Stromal cell of bone marrow (primary cell): Measurements from ENCODE around the gene PEX7.
"Not testable (repeated sequence)": the region's sequence is repeated elsewhere in the genome, so short reads cannot be mapped to it uniquely, and the experiment has no call there.

Source experiments
- DNase-seq: peaks from one replicate; pipeline ENCODE4 v3.0.0-alpha.2; 2012; ENCODE audit warnings: low read depth

The PEX7 gene

DNA sequence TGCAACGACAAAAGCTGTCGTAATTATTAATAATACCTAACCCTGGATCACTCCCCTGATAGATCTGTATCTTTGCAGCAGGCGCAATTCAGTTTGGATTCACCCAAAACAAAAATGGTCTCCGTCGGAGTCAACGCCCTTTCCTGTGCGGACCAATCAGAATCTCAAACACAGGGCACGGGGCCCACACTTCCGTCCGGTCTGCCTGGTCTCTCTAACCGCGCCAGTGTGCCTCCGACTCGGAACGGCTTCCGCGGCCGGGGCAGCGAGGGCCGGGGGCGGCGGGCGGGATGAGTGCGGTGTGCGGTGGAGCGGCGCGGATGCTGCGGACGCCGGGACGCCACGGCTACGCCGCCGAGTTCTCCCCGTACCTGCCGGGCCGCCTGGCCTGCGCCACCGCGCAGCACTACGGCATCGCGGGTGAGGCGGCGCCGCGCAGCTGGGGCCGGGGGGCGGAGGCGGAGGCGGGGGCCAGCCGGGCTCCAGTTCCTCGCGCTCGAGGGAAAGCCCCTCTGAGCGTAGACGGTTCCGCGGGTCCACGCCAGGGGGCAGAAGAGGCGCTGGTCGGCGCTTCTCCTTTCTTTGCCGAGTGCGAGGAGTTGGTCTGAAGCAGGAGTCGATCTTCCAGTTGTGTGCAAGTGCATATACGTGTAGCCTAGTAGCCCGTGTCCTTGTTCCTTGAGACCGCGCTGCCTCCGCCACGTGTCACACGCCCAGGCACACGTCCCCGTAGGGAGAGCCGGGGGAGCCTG, at the start of gene PEX7:
Gene PEX7 (plus strand): TSS at position 217 of the 752 bp plus-strand sequence. CDS start 74 bp downstream, at position 291.
- peak; percentile 89 for DNase-seq

DNA sequence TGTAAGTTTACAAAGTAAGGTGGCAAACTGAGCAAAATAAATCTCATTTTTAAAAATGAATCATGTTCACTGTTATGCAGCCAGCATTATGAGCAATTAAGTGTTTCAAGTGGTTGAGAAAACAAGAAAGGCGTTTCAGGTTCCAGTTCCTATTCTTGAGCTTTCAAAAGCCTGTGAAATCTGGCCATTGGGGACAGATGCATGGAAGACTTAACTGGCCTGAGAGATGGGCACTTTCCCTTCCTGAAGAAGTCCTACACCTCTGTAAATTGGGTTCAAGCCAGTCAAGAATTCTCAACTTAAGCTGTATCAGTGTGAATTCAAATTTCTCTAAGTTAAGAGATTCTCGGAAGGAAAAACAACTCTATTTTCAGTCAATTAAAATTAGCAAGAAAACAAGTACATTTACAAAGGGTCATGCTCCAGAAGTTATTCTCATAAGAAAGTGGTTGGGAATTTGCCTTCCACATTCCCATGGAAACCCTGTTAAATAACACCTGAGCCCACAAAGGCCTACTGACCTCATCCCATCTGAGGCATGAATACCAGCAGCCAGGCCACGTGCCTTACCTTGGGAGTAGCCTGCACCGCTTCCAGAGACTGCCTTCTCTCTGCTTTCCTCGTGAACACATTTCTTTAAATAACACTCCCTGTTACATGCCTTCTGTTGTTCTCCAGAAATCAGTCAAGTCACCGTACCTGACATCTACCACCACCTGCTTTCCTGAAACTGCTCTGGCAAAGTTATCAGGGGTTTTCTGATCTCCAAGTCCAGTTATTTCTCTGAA, 49.5 kb upstream of the PEX7 start:
- no peak for DNase-seq

GRCh38 chr6:136773473-136773796, 49.0 kb upstream of the PEX7 start:
- DNase-seq = no peak

DNA sequence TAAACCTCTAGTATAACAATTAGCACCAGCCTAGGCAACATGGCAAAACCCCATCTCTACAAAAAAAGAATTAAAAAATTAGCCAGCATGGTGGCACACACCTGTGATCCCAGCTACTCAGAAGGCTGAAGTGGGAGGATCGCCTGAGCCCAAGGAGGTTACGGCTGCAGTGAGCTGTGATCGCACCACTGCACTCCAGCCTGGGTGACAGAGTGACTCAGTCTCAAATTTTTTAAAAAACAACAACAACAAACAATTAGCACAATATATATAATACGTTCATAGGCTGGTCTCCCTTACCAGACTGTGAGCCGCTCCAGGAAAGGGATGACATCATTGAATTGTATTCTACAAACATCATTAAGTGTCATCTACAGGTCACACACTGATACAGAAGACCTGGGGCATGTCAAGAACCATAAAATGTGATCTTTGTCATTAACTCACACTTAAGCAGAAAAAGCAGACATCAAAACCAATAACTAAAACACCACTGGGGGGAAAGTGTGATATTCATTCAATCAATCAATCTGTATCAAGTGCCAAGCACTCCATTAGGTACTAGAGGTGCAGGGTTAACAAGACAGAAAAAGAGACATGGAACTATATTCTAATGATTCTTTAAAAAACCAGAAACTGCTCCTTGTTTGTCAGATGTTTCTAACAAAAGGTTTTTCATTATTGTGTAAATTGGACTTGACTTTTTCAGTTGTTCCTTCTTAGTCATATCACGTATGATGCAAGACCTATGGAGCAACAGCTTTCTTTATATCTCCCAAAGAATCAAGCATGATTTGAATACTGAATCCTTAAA, 48.0 kb upstream of the PEX7 start:
- peak; percentile 59 for DNase-seq

DNA sequence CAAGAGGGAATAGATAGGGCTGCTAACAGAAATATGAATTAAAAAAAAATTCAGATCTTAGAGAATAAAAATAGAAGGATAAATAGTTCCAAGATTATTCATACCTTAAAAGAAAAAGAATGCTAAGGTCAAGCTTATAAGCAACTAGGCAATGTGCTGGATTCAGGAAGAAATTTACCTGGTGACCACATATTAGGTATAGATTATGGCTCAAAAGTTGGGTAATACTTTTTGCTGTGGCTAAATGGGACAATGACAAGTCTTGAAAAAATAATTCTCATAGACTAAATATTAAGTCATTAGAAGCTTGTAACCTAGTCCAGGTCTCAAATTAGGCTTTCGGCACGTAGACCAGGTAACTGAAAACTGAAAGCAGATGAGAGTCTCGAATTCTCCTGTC, 47.3 kb upstream of the PEX7 start:
- no peak for DNase-seq

GRCh38 chr6:136775548-136775947, 46.8 kb upstream of the PEX7 start:
- DNase-seq = no peak

DNA sequence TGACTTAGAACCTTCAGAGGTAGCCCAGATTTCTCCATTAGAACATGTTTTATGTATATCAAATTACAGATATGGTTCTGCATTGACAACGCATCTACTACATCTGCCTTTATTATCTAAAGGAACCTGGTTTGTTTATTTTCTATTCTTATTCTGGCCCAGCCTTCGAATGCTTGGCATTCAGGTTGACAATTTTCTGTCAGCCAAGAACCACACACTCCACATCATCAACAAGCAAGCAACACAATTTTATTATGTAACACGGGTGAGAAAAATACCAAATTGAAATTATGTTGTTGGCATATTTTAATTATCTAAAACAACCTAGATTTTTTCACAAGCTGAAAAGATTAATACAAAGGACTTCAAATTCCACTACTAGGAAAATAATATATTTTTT, 44.7 kb upstream of the PEX7 start:
- no peak for DNase-seq

DNA sequence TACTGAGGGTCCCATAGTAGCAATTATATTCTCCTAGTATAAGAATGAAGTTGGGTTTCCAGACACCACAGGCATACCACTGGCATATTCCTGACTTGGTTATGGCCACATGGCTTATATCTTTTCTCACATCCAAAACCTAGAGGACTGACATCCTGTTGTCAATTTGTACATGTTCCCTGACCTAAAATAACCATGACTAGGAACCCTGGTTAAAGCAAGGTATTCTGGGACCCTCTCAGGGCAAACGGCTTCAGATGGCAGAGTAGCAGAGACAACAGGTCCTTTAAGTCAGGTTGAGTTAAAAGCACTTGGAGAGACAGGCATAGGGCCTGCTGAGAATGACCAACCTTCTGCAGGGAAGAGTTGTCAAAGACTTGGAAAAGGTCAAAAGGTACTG, 42.7 kb upstream of the PEX7 start:
- DNase-seq = no peak

GRCh38 chr6:136780972-136781371, 41.4 kb upstream of the PEX7 start:
- DNase-seq = no peak

DNA sequence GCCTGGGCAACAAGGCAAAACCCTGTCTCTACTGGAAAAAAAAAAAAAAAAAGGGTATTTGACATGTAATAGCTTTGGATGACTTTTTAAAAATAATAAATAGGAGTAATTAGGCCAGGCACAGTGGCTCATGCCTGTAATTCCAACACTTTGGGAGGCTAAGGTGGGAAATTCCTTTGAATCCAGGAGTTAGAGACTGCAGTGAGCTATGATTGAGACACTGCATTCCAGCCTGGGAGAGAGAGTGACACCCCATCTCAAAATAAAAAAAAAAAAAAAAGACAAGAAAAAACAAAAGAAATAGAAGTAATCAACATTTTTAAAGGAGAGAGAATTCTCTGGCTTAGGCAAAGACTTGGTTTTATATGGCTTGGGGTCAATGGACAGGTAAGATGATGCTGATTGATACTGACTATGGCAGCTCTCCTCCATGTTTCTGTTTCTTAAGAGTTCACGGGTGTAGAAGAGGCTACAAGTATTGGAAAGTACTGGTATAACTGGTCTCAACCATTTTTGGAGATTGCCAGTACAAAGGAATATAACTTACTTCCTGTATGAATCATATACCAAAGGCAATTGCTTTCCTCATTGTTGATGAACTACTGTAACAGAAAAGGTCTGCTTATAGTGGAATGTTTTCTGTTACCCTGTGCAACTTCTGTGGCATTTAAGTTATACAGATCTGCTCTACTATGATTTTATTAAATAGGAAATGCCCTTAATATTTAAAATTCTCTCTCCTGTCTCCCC, 40.2 kb upstream of the PEX7 start:
- no peak for DNase-seq

DNA sequence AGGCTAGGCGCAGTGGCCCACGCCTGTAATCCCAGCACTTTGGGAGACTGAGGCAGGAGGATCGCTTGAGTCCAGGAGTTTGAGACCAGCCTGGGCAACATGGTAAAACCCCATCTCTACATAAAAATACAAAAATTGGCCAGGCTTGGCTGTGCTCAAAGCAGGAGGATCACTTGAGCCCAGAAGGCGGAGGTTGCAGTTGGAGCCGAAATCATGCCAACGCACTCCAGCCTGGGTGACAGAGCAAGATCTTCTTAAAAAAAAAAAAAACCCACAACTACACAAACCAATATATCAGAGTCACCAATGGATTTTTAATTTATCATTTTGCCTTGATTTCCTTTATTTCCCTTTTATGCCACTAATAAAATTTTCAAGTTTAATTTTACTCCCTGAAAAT, 39.4 kb upstream of the PEX7 start:
- DNase-seq = no peak

DNA sequence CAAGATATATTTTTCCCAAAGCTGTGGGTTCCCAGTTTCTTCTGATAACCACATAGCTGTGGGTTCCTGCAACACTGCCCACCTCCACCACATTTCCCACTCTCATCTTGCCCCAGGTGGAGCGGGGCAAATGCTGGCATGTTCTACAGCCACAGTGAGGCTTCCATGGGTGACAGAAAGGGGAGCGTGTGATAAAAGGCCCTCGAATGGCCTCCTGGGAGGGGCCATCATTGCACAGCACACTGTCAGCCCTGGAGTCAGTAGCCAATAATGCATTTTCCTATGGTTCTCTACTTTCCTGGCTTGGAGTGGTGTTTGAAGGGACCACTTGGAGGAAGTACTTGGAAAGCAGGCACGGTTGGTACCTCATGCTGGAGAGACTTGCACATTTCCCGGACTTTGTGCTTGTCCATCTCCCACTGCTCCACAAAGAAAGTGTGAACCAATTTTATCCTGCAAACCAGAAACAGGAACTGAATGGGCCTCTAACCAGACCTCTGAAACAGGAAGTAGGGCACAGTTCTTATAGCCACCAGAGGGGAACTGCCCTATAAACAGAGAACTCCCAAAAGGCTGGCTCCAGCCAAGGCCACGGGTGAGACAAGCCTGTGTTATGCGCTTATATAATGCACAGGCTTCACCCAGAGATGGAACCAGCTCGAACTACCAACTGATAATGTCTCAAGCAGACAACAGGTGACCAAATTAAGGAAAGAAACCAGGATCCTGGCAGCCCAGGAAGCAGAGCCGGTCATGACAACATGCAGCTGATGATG, 38.7 kb upstream of the PEX7 start:
- no peak for DNase-seq

DNA sequence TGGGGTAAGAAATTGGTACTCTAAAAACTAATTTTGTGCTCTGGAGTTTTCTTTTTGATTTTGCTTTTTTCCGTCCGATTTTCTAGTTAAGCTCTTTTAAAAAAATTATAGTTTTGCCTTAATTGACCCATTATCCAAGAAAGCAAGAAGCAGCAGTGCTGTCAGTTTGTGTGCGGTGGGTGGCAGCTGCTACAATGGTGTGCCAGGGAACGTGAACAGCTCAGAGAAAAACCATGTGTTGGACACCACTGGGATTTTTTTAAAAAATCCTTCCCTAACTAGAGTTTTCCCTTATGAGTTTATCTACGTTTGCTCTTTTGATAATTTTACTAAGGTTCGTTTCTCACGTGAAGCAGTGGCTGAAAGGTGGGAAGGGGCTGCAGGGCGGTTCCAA, 38.1 kb upstream of the PEX7 start:
- DNase-seq = no peak

DNA sequence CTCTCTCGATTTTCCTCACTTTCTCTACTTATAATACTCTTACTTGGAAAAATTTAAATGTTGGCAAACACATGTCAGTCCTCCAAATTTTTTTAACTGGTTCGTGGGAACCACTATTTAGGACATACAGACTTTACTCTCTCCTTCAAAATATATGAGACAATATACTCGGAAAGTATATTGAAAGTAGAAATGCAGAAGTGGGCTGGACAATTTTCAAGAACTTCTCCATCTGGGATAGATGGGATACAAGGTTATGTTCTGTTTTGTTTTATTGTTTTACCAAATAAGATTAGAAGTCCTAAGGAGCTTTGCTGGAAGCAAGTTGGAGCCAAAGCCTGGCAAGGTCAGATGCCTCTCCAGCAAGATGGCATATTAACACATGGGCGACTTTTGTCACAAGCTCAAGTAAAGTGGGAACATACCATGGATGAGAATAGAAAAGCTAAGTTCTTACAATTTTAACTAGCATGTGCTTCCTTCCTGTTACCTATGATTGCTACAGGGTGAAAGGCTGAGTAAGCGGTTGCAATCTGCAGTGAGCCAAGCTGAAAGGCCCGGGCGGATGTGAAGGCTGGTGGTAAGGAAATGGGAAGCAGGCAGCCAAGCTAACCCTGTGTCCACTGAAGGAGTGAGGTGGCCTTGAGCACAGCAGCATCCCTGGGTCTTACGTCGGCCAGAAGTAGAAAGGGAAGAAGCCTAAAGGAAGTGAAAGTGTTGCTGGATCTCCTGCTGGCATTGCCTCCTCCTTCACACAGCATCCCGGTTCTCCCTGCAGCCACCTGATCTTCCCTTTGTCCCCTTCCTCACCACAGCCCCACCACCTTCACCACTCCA, 37.3 kb upstream of the PEX7 start:
- DNase-seq = no peak

DNA sequence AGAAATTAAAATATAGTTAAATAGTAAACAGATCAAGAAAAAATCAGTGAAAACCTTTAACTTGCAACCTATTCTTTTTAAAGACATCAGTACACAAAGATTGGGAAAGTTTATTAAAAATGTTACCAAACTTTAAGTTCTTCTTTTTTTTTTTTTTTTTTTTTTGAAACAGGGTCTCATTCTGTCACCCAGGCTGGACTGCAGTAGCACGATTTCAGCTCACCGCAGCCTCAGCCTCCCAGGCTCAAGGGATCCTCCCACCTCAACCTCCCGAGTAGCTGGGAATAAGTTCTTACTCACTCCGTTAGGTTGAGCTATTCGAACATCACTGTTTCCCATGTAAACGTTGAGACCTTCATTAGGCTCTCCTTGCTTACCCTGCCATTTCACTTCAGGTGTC, 35.7 kb upstream of the PEX7 start:
- no peak for DNase-seq

DNA sequence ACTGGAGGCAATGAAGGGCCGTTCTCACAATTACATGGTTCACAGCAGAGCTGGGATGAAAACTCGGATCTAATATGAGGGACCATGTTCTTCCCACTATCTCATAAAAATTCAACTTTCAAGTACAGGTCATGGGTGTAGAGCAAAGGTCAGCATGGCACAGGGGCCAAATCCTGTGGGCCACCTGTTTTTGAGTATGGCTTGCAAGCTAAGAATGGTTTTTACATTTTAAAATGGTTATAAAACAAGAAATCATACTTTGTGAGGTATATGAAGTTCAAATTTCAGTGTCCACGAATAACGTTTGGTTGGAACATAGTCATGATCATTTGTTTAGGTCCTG, 34.7 kb upstream of the PEX7 start:
- DNase-seq = no peak

GRCh38 chr6:136788069-136788902, 34.1 kb upstream of the PEX7 start:
- DNase-seq = peak; percentile 40

- DNase-seq = not testable (repeated sequence)
Observed at GRCh38 chr6:136789440-136789839, 33.0 kb upstream of the PEX7 start.

- no peak for DNase-seq
Observed at GRCh38 chr6:136790411-136791295, 31.7 kb upstream of the PEX7 start.
